OCI-LY7 (cell line): Measurements from ENCODE around the gene MSRB3.

Experiments
- EZH2phosphoT487 ChIP-seq: fragments of 200-600 bp; sonication (generic); IDR thresholded peaks from 2 replicates; pipeline ENCODE4 v1.6.1; 2018; ENCODE audit warnings: low read depth, borderline replicate concordance, mild to moderate bottlenecking, mixed run types, antibody characterized with exemption, low read length, moderate library complexity, mixed read lengths
- TF ChIP-seq, protein P1 (sequence below): fragments of 200-600 bp; sonication (generic); conservative IDR thresholded peaks from 2 replicates; pipeline ENCODE4 v1.5.1; 2014; ENCODE audit warnings: mild to moderate bottlenecking, antibody characterized with exemption, low read length, moderate library complexity, mixed read lengths

DNA sequence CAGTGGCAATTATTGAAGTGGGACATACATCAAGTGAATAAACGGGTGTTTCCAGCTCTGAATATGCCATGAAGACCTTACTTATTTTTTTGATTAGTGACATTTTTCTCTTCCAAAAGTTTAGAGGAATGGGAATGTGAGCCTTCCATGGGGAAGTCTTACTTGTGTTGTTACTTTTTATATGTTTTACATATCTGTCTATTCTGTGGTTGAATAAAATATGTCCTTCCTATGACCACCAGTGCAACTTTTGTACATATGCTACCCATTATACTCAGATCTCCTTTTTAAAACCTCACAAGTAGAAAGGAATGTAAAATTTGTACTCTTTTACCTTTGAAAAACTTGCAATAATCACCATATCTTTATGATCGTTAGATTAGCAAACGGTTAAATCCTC, 132.7 kb downstream of the MSRB3 start:
- no peak for TF ChIP-seq EZH2phosphoT487
- TF ChIP-seq, protein P1, sequence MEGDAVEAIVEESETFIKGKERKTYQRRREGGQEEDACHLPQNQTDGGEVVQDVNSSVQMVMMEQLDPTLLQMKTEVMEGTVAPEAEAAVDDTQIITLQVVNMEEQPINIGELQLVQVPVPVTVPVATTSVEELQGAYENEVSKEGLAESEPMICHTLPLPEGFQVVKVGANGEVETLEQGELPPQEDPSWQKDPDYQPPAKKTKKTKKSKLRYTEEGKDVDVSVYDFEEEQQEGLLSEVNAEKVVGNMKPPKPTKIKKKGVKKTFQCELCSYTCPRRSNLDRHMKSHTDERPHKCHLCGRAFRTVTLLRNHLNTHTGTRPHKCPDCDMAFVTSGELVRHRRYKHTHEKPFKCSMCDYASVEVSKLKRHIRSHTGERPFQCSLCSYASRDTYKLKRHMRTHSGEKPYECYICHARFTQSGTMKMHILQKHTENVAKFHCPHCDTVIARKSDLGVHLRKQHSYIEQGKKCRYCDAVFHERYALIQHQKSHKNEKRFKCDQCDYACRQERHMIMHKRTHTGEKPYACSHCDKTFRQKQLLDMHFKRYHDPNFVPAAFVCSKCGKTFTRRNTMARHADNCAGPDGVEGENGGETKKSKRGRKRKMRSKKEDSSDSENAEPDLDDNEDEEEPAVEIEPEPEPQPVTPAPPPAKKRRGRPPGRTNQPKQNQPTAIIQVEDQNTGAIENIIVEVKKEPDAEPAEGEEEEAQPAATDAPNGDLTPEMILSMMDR: no peak
